Measurements from ENCODE around the gene CASZ1. TPM values are rescaled to one million over a fixed set of nuclear protein-coding genes. Genes with fewer than 3 reads are reported as not detected.

CASZ1 gene
- total RNA-seq, 4 donors from 2014 or later, result 106 to 229 (median 160) TPM

GRCh38 chr1:10802944-10803715 is 6.7 kb upstream of the CASZ1 start:
- Histone ChIP-seq H3K4me3 (peak overlapping the region; percentile 15), H3K9me3 (no peaks in the 10 kb centered on the region), H3K36me3 (no peaks in the 10 kb centered on the region), H3K27ac (peak overlapping the region; percentile 89), H3K4me1 (peaks cover 14% of the 10 kb centered on the region), H3K27me3 (peaks cover 33% of the 10 kb centered on the region)
- TF ChIP-seq POLR2AphosphoS5 (IDR thresholded peaks at IDR 0.05) (no peak), CTCF (IDR thresholded peaks at IDR 0.05) (no peak), EP300 (IDR thresholded peaks at IDR 0.05) (no peak), POLR2A (IDR thresholded peaks at IDR 0.05) (no peak)
- no peak for DNase-seq (ENCODE audit: low spot score in 2 of 2)
- 28% methylated on average over 12 of the region's 12 CpGs for WGBS

- no peak for TF ChIP-seq POLR2AphosphoS5 (IDR thresholded peaks at IDR 0.05)
- no peak for TF ChIP-seq CTCF (IDR thresholded peaks at IDR 0.05)
- TF ChIP-seq EP300 (IDR thresholded peaks at IDR 0.05), result no peak
- no peak for TF ChIP-seq POLR2A (IDR thresholded peaks at IDR 0.05)
- 76% methylated on average over 3 of the region's 3 CpGs for WGBS
- Histone ChIP-seq H3K9me3 (no peaks in the 10 kb centered on the region), H3K36me3 (no peaks in the 10 kb centered on the region), H3K4me1 (peaks cover 28% of the 10 kb centered on the region), H3K27me3 (peaks cover 29% of the 10 kb centered on the region), H3K4me3 (no peak overlapping the region), H3K27ac (no peak overlapping the region)
- DNase-seq (ENCODE audit: low spot score in 2 of 2), result no peak
Measured at GRCh38 chr1:10800778-10801177, 4.3 kb upstream of the CASZ1 start.

- WGBS, result 59% methylated on average over 6 of the region's 6 CpGs
- Histone ChIP-seq H3K27ac (no peak overlapping the region), H3K4me1 (peaks cover 36% of the 10 kb centered on the region), H3K9me3 (no peaks in the 10 kb centered on the region), H3K36me3 (no peaks in the 10 kb centered on the region), H3K4me3 (no peak overlapping the region), H3K27me3 (peaks cover 33% of the 10 kb centered on the region)
- TF ChIP-seq EP300 (IDR thresholded peaks at IDR 0.05) (no peak), CTCF (IDR thresholded peaks at IDR 0.05) (no peak), POLR2A (IDR thresholded peaks at IDR 0.05) (no peak)
- DNase-seq (ENCODE audit: low spot score in 2 of 2), result no peak
Measured at GRCh38 chr1:10799726-10800125, 3.3 kb upstream of the CASZ1 start.

GRCh38 chr1:10795276-10796021 is 997 bp downstream of the CASZ1 start:
- 0% methylated on average over 12 of the region's 41 CpGs for WGBS
- Histone ChIP-seq H3K4me3 (peak overlapping the region; percentile 81), H3K27ac (peak overlapping the region; percentile 87), H3K9me3 (no peaks in the 10 kb centered on the region), H3K36me3 (no peaks in the 10 kb centered on the region), H3K4me1 (peaks cover 55% of the 10 kb centered on the region), H3K27me3 (peaks cover 49% of the 10 kb centered on the region)
- DNase-seq (ENCODE audit: low spot score in 2 of 2), result peak in 1 of 2 donors; percentile 62
- TF ChIP-seq POLR2AphosphoS5 (IDR thresholded peaks at IDR 0.05) (no peak), EP300 (IDR thresholded peaks at IDR 0.05) (no peak), CTCF (IDR thresholded peaks at IDR 0.05) (no peak), POLR2A (IDR thresholded peaks at IDR 0.05) (no peak)

- H3K27ac ChIP-seq, result peak overlapping the region; percentile 87
- H3K9me3 ChIP-seq, result no peaks in the 10 kb centered on the region
- H3K36me3 ChIP-seq, result no peaks in the 10 kb centered on the region
- H3K27me3 ChIP-seq, result peaks cover 56% of the 10 kb centered on the region
- no peak for DNase-seq (ENCODE audit: low spot score in 2 of 2)
- 0% methylated on average over 20 of the region's 58 CpGs for WGBS
- TF ChIP-seq CTCF (IDR thresholded peaks at IDR 0.05) (no peak), POLR2A (IDR thresholded peaks at IDR 0.05) (no peak), EP300 (IDR thresholded peaks at IDR 0.05) (no peak), POLR2AphosphoS5 (IDR thresholded peaks at IDR 0.05) (no peak)
- peak overlapping the region; percentile 81 for H3K4me3 ChIP-seq
- H3K4me1 ChIP-seq, result peaks cover 59% of the 10 kb centered on the region
Measured at GRCh38 chr1:10794724-10795275, 1.6 kb downstream of the CASZ1 start.
